CD4-positive, alpha-beta T cell (primary cell): ENCODE data around the gene FOXP3. TPM values are rescaled to one million over a fixed set of nuclear protein-coding genes. Genes with fewer than 3 reads are reported as not detected.
A peak's percentile ranks its signal among the peaks of the same experiment; 100 is the strongest.

ENCODE experiments used
- ATAC-seq: fragments of 200-7000 bp; cut with Tn5 transposase; one replicate; pipeline ENCODE4 v1.10.0; 2022; ENCODE audit warnings: mild to moderate bottlenecking; ENCODE audit not compliant: poor library complexity
- CTCF ChIA-PET: fragments of 350-600 bp; sonication (Branson Sonifier 250); formaldehyde crosslinking; loops from one replicate; lab custom pipeline; 2021; ENCODE audit warnings: antibody characterized with exemption, inconsistent platforms; lab: Charles Lee
- POLR2A ChIA-PET: fragments of 350-600 bp; sonication (Branson Sonifier 250); formaldehyde crosslinking; loops from one replicate; lab custom pipeline; 2021; ENCODE audit warnings: antibody characterized with exemption, inconsistent platforms; lab: Charles Lee
- DNase-seq, 14 experiments: peaks; one replicate each; pipeline ENCODE4 v3.0.0-alpha.2; 2013 to 2020; ENCODE audit warnings: mixed read lengths in 2 of 14
- H3K27ac ChIP-seq, 2 donors: one replicate each; pipeline versions ENCODE4 v1.5.1 to v1.7.0; 2013; ENCODE audit warnings: low read length in 2 of 2, low read depth in 1 of 2, mild to moderate bottlenecking in 1 of 2
- H3K27me3 ChIP-seq, 2 experiments: 1 replicate in 1 of 2; 2 replicates in 1 of 2; pipeline versions ENCODE4 v1.6.1 to v1.7.0; 2013; ENCODE audit warnings: low read length in 2 of 2, control low read depth in 1 of 2, mild to moderate bottlenecking in 1 of 2, moderate library complexity in 1 of 2; ENCODE audit not compliant: insufficient read depth in 2 of 2, control insufficient read depth in 1 of 2
- H3K36me3 ChIP-seq: one replicate; pipeline ENCODE4 v1.6.1; 2013; ENCODE audit warnings: low read length, control low read depth; ENCODE audit not compliant: insufficient read depth
- H3K4me1 ChIP-seq: one replicate; pipeline ENCODE4 v1.6.1; 2013; ENCODE audit warnings: low read length, control low read depth; ENCODE audit not compliant: insufficient read depth
- H3K4me3 ChIP-seq: one replicate; pipeline ENCODE4 v1.5.1; 2013; ENCODE audit warnings: mild to moderate bottlenecking, low read length, moderate library complexity
- H3K9me3 ChIP-seq, 2 experiments: 1 replicate in 1 of 2; 2 replicates in 1 of 2; pipeline versions ENCODE4 v1.6.1 to v1.7.0; 2013; ENCODE audit warnings: low read length in 2 of 2, mild to moderate bottlenecking in 2 of 2, control low read depth in 1 of 2, moderate library complexity in 1 of 2; ENCODE audit not compliant: control insufficient read depth in 1 of 2, insufficient read depth in 1 of 2
- H3K27ac Mint-ChIP-seq: one replicate; pipeline ENCODE4 v1.8.0; 2020; ENCODE audit warnings: mixed read lengths
- H3K27me3 Mint-ChIP-seq: one replicate; pipeline ENCODE4 v1.8.0; 2021; ENCODE audit warnings: mixed read lengths
- H3K36me3 Mint-ChIP-seq: one replicate; pipeline ENCODE4 v1.8.0; 2021; ENCODE audit warnings: low read depth, mixed read lengths
- H3K4me1 Mint-ChIP-seq: one replicate; pipeline ENCODE4 v1.8.0; 2021; ENCODE audit warnings: low read depth, mixed read lengths
- H3K4me3 Mint-ChIP-seq: one replicate; pipeline ENCODE4 v1.8.0; 2020; ENCODE audit warnings: mild to moderate bottlenecking, mixed read lengths
- H3K9me3 Mint-ChIP-seq: one replicate; pipeline ENCODE4 v1.8.0; 2020; ENCODE audit warnings: mixed read lengths
- CTCF ChIP-seq: fragments of 200-600 bp; IDR thresholded peaks from one replicate; pipeline ENCODE4 v1.8.0; 2022; ENCODE audit warnings: antibody characterized with exemption, mild to moderate bottlenecking
- intact Hi-C, 2 experiments: fragments of 100-400 bp; cut with DNase I in 1 of 2; cut with micrococcal nuclease in 1 of 2; formaldehyde crosslinking; loops; one replicate each; pipeline versions ENCODE4 v1.15.1 to v1.9.0; 2023 to 2025; cut with DNase I, micrococcal nuclease
- total RNA-seq, 174 experiments: library from RNA in 2 of 174; stranded (reverse) in 2 of 174; gene quantifications; one replicate each; pipeline ENCODE4 v1.2.3 and lab custom pipeline; 2021 to 2026

Gene FOXP3
- total RNA-seq, 2 experiments from 2014 or later: 3.7 TPM

GRCh38 chrX:49268702-49269009, 4.1 kb upstream of the FOXP3 start:
- Mint-ChIP-seq H3K4me3 (peak overlapping the region; percentile 91), H3K9me3 (no peaks in the 10 kb centered on the region), H3K36me3 (no peaks in the 10 kb centered on the region), H3K27ac (peak overlapping the region; percentile 99), H3K27me3 (no peaks in the 10 kb centered on the region), H3K4me1 (peaks cover 47% of the 10 kb centered on the region)
- intact Hi-C loops: loop anchor here (1.0 to 5.0 kb wide), 3 partner anchors 36 to 77 kb away; partner anchors contain the start of genes CACNA1F (in 1 of the 2) and SYP (in 1 of the 2)
- no peaks in the 10 kb centered on the region for H3K27me3 ChIP-seq
- H3K4me1 ChIP-seq: peaks cover 52% of the 10 kb centered on the region
- H3K4me3 ChIP-seq: peak overlapping the region; percentile 69
- ChIA-PET CTCF (interaction anchor here (1.0 kb wide), 2 partner anchors 76 to 113 kb away, joined by 3 to 5 read pairs; no protein-coding TSS in a partner anchor), POLR2A (interaction anchor here (0.6 to 3.2 kb wide), 15 partner anchors 11 to 729 kb away, joined by 3 to 37 read pairs (median 6); partner anchors contain the start of genes CCDC22, OTUD5, PRAF2 and RBM3)
- H3K36me3 ChIP-seq: peaks cover 2% of the 10 kb centered on the region
- no peak for DNase-seq
- TF ChIP-seq CTCF: no peak
- ATAC-seq: no peak
- H3K27ac ChIP-seq: peak overlapping the region; percentile 96 to 98
- no peaks in the 10 kb centered on the region for H3K9me3 ChIP-seq

GRCh38 chrX:49266523-49267445, 2.3 kb upstream of the FOXP3 start:
- H3K36me3 ChIP-seq: peaks cover 2% of the 10 kb centered on the region
- H3K27me3 ChIP-seq: no peaks in the 10 kb centered on the region
- Mint-ChIP-seq H3K9me3 (no peaks in the 10 kb centered on the region), H3K27ac (peak overlapping the region; percentile 99), H3K4me1 (peaks cover 35% of the 10 kb centered on the region), H3K4me3 (peak overlapping the region; percentile 30), H3K36me3 (no peaks in the 10 kb centered on the region), H3K27me3 (no peaks in the 10 kb centered on the region)
- ChIA-PET POLR2A (no interaction called here), CTCF (no interaction called here)
- DNase-seq (no peak), ATAC-seq (no peak)
- no peaks in the 10 kb centered on the region for H3K9me3 ChIP-seq
- peaks cover 37% of the 10 kb centered on the region for H3K4me1 ChIP-seq
- no peak for TF ChIP-seq CTCF
- intact Hi-C loops: loop anchor here in 1 of 2 experiments (5.0 kb wide), 2 partner anchors 34 to 64 kb away; partner anchors contain the start of genes CACNA1F and SYP
- no peak overlapping the region for H3K27ac ChIP-seq
- H3K4me3 ChIP-seq: no peak overlapping the region

GRCh38 chrX:49263631-49264030, 879 bp downstream of the FOXP3 start:
- intact Hi-C loops: no loop called here
- Mint-ChIP-seq H3K36me3 (no peaks in the 10 kb centered on the region), H3K4me1 (peaks cover 33% of the 10 kb centered on the region), H3K4me3 (peak overlapping the region; percentile 79), H3K27ac (peak overlapping the region; percentile 63), H3K9me3 (no peaks in the 10 kb centered on the region), H3K27me3 (no peaks in the 10 kb centered on the region)
- no peak overlapping the region for H3K27ac ChIP-seq
- POLR2A ChIA-PET: interaction anchor here (0.9 to 1.6 kb wide), 2 partner anchors 10 to 108 kb away, joined by 3 to 6 read pairs; no protein-coding TSS in a partner anchor
- no peaks in the 10 kb centered on the region for H3K27me3 ChIP-seq
- no peak for ATAC-seq
- CTCF ChIA-PET: no interaction called here
- H3K4me1 ChIP-seq: peaks cover 40% of the 10 kb centered on the region
- peak overlapping the region; percentile 32 for H3K4me3 ChIP-seq
- no peaks in the 10 kb centered on the region for H3K36me3 ChIP-seq
- DNase-seq: peak in 1 of 14 experiments; percentile 1
- no peak for TF ChIP-seq CTCF
- H3K9me3 ChIP-seq: no peaks in the 10 kb centered on the region
